Measurements from ENCODE around the gene ASB6.
"Not testable (repeated sequence)": the region's sequence is repeated elsewhere in the genome, so short reads cannot be mapped to it uniquely, and the experiment has no call there.

Gene ASB6

DNA sequence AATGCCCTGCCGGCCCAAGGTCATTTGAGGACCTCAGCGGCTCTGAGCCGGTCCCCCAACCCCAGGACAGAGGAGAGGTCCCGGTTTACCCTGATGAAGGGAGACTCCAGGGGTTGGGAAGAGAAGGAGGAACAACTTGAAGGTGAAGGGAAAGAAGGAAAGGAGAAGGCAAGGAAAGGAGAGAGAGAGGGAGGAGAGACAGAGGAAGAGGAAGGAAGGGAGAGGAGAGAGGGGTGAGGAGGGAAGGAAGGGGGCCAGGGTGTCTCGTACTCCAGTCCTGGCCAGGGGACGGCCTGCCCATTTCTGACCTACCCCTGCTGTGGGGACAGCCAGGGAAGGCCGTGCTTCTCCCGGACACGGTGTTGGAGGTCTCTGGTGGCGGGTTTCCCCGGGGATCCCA is 25.4 kb upstream of the ASB6 start:
- DNase-seq (ENCODE audit: low spot score) = no peak

GRCh38 chr9:129666575-129666974 is 24.6 kb upstream of the ASB6 start:
- DNase-seq (ENCODE audit: low spot score) = no peak

GRCh38 chr9:129665814-129666520 is 24.0 kb upstream of the ASB6 start:
- peak; percentile 76 for DNase-seq (ENCODE audit: low spot score)

DNA sequence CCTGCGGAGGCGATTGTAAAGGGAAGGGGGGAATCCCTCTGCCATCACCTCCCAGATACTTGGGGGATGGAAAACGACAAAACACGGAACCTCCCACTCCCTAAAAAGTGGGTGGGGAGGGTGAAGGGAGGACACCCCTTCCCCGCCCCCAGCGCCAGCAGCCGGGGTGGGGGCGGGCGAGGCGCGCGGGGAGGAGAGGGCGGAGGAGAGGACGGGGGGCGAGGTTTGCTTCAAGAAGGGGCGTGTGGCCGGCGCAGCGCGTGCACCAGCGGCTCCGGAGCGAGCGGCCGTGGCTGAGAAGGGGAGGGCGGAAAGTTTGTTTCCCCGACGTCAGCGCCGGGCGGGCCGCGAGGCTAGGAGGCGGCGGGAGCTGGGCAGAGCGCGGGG is 23.4 kb upstream of the ASB6 start, which contains the start of gene PRRX2:
Gene PRRX2 (plus strand): TSS at position 259 of the 387 bp plus-strand sequence. CDS start 221 bp downstream, outside the sequence.
- peak; percentile 79 for DNase-seq (ENCODE audit: low spot score)

- peak; percentile 59 for DNase-seq (ENCODE audit: low spot score)
Measured at GRCh38 chr9:129664746-129665388, 22.9 kb upstream of the ASB6 start.

DNA sequence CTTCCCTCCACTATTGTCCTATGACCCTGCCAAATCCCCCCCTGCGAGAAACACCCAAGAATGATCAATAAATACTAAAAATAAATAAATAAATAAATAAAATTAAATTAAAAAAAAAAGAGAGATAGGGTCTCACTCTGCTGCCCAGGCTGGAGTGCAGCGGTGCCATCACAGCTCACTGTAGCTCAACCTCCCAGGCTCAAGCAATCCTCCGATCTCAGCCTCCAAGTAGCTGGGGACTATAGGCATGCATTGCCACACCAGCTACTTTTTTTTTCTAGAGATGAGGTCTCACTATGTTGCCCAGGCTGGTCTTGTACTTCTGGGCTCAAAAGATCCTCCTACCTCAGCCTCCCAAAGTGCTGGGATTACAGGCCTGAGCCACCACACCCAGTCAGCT is 20.3 kb upstream of the ASB6 start:
- DNase-seq (ENCODE audit: low spot score) = not testable (repeated sequence)

- no peak for DNase-seq (ENCODE audit: low spot score)
Measured at GRCh38 chr9:129661029-129661428, 19.1 kb upstream of the ASB6 start.

GRCh38 chr9:129656795-129657390 is 14.9 kb upstream of the ASB6 start:
- DNase-seq (ENCODE audit: low spot score) = no peak

DNA sequence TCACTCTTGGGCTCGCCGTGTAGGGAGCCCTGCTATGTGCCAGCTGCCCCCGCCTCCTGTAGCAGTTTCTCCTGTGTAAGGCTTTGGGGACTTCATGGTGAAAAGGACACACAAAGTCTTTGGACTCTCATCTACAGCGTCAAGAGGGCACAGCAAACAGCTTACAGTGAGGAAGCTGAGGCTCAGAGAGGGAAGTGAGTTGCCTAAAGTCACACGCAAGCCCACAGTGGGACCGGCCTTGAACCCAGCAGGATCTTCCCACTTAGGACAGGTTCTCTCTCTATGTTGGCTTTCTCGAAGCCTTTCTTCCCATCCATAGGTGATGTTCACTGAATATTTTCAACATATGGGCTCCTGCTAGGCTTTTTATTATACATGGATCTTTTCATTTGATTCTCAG is 13.7 kb upstream of the ASB6 start:
- DNase-seq (ENCODE audit: low spot score) = no peak

DNA sequence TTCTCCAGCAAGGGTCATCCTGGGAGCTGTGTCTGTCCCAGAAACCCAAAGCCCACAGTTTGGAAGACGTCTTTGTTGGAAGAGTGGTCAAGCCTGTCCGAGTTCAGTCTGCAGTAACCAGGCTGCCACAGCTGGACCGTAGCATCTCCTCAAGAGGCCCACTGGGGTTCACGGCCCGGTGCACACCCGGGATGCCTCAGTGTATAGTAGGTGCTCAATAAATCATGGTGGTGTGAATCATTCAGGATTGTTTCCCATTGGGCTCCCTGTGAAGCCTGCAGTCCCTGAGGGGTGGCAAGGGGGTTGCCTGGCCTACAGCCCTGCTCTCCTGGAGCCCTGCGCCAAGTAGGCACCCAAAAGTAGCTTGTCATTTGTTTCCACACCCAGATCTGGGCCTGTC is 13.2 kb upstream of the ASB6 start:
- DNase-seq (ENCODE audit: low spot score) = no peak

GRCh38 chr9:129654554-129655040 is 12.6 kb upstream of the ASB6 start:
- DNase-seq (ENCODE audit: low spot score) = no peak

DNA sequence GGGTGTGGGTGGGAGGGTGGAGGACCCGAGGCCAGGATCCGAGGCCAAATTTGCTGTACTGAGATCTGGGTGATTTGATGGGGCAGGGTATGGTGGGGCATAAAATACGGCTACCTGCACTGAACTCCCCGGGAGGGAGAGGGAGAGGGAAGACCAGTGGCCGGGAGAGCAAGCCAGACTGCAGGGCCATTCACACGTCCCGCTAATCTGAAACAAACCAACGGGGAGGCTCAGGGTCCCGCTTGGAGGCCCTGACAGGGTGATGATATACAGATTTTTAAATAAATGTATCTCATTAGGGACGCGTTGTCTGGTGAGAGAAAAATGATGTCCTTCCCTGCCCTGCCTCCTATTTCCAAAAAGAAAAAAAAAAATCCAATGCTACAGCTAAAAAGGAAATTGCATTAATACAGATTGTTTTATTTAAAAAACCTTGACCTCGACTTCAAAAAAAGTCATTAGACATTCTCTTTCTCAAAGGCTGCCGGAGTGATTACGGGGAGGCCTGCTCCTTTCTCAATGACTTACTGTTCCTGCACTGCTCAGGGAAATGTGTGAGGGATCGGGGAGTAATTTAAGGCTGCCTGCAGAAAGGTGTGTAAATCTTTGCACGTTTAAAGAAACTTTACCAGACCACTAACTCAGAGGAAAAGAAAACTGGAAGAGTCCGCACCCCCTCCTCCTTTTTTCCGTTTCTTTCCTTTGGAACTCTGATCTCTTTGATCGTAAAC is 12.0 kb upstream of the ASB6 start:
- no peak for DNase-seq (ENCODE audit: low spot score)

- no peak for DNase-seq (ENCODE audit: low spot score)
Measured at GRCh38 chr9:129650680-129651235, 8.8 kb upstream of the ASB6 start.

GRCh38 chr9:129649726-129650679 is 8.1 kb upstream of the ASB6 start:
- DNase-seq (ENCODE audit: low spot score) = no peak

- DNase-seq (ENCODE audit: low spot score) = no peak
Measured at GRCh38 chr9:129648764-129649115, 6.8 kb upstream of the ASB6 start.

DNA sequence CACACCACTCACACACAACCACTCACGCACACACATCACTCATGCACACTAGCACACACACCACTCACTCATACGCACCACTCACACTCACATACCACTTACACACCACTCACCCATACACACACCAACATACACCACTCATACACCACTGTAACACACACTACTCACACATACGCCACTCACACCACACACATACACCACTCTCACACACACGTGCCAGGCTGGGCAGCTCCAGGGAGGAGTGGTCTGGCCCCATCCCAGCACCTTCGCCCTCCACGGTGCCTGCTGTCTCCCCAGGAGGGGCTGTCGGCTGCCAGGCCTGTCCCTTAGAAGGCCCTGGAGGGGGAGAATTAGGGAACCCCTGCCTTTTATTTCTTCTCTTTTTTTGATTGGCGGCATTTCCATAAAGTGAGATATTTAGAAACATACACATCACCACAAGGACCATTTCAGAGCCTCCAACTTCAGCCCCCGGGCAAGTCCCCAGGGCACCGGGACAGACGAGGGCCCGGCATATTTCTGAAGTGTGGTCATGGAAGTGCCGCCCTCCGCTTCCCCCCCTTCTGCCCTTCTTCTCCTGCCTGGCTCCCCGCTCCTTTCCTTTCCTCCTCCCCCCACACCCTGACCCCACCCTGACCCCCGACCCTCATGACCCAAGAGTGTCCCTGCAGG is 6.3 kb upstream of the ASB6 start:
- DNase-seq (ENCODE audit: low spot score) = no peak

DNA sequence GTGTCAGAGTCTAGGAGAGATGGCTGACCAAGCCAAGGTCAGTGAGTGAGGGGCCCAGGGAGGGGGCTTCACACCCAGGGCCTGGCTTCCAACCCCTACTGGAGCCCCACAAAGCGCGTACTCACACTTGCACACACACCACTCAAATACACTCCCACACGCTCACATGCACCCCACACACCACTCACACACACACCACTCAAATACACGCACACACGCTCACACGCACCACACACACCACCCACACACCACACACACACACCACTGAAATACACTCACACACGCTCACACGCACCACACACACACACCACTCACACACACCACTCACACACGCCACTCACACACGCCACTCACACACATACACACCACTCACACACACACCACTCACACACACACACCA is 5.7 kb upstream of the ASB6 start:
- no peak for DNase-seq (ENCODE audit: low spot score)

GRCh38 chr9:129646654-129647053 is 4.7 kb upstream of the ASB6 start:
- no peak for DNase-seq (ENCODE audit: low spot score)

DNA sequence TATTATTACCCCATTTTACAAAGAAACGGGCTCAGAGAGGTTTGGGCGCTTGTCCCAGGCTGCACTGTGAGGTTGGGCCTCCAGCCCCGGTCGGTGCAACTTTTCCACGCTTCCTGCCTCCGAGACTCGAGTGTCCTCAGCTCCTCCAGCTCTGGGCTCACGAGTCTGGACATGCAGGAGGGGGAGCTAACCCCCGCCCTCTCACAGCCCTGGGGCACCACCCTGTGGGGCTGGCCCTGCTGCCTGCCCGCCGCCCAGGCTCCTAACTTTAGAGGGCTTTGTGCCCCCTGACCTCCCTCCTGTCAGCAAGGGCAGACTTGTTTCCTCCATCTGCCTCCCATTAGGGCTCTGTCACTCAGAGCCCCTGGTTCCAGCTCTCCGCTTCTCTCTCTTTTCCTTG is 4.3 kb upstream of the ASB6 start:
- DNase-seq (ENCODE audit: low spot score) = no peak

- DNase-seq (ENCODE audit: low spot score) = no peak
Measured at GRCh38 chr9:129644902-129645301, 3.0 kb upstream of the ASB6 start.

GRCh38 chr9:129644365-129644764 is 2.4 kb upstream of the ASB6 start:
- no peak for DNase-seq (ENCODE audit: low spot score)

Data from D341Med (cell line).